Frontal cortex (tissue), 4 donors: ENCODE measurements around the gene TAS2R16. TPM values are rescaled to one million over a fixed set of nuclear protein-coding genes. Genes with fewer than 3 reads are reported as not detected.

ENCODE experiments used
- DNase-seq, 2 donors: peaks; one replicate each; pipeline ENCODE4 v3.0.0; 2012; ENCODE audit warnings: low spot score in 2 of 2
- FAIRE-seq: peaks from 2 replicates; lab custom pipeline; 2012; peaks lifted over from hg19 to GRCh38; lab: Jason Lieb, UNC
- total RNA-seq: library from RNA; depleted of rRNA; stranded (reverse); fragments of >200 nt; gene quantifications from one replicate; pipeline ENCODE4 v1.2.3, GENCODE V29; 2014
- donor health status: control.
- donor health status: control.
- donor health status: control.

TAS2R16 gene
- total RNA-seq = not detected

DNA sequence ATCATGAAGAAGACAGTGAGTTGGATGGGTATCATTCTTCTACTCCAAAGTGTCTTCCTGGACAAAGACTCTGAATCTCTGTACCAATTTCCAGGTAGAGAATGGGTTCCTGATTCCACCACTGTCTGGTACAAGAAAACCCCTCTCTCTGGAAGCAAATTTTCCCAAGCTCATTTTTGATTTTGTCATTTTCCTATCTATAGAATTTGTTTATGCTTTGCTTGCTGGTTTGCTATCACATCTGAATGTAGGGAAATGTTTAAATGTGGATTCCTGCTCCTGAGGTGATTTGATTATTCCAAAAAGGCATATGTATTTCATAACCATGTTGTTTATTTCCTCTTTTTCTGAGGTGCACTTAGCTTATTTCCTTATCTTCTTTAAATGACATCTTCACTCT is at the start of gene TAS2R16:
TAS2R16 (minus strand) TSS at position 101 of the 400 bp plus-strand sequence; CDS start at position 35, 66 bp downstream.
- FAIRE-seq = no peak
- no peak for DNase-seq

DNA sequence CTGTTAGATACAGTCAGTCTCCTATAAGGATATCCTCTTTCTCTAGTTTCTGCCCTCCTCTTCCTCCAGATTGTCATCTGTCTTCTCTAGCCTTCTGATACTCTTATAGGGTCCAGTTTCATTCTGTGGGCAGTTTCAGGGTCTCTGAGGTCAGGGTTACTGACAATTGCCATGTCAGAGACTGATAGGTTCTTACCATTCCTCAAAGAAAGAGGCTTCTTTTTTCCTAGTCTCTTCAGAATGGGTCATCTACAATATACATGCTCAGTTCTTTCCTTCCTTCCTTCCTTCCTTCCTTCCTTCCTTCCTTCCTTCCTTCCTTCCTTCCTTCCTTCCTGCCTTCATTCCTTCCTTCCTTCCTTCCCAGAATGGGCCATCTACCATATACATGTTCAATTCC is 48.1 kb upstream of the TAS2R16 start:
- DNase-seq (no peak), FAIRE-seq (no peak)

- DNase-seq (no peak), FAIRE-seq (no peak)
Observed at GRCh38 chr7:123041101-123041500, 45.6 kb upstream of the TAS2R16 start.

GRCh38 chr7:123039269-123039668 is 43.8 kb upstream of the TAS2R16 start:
- DNase-seq (no peak), FAIRE-seq (no peak)

- no peak for FAIRE-seq
Observed at GRCh38 chr7:123034106-123034505, 38.6 kb upstream of the TAS2R16 start.

GRCh38 chr7:123030631-123031030 is 35.1 kb upstream of the TAS2R16 start:
- DNase-seq (no peak), FAIRE-seq (no peak)

More at GRCh38 chr7:123034106-123034505, 38.6 kb upstream of the TAS2R16 start:
- no peak for DNase-seq

- DNase-seq = no peak
Observed at GRCh38 chr7:123028339-123028738, 32.8 kb upstream of the TAS2R16 start.

GRCh38 chr7:123026251-123026650 is 30.8 kb upstream of the TAS2R16 start:
- no peak for DNase-seq
- no peak for FAIRE-seq

More at GRCh38 chr7:123028339-123028738, 32.8 kb upstream of the TAS2R16 start:
- FAIRE-seq = no peak

- FAIRE-seq = no peak
- no peak for DNase-seq
Observed at GRCh38 chr7:123024989-123025758, 29.7 kb upstream of the TAS2R16 start.

GRCh38 chr7:123023126-123023525 is 27.6 kb upstream of the TAS2R16 start:
- DNase-seq (no peak), FAIRE-seq (no peak)

GRCh38 chr7:123022576-123022975 is 27.1 kb upstream of the TAS2R16 start:
- FAIRE-seq (no peak), DNase-seq (no peak)

GRCh38 chr7:123012435-123012834 is 16.9 kb upstream of the TAS2R16 start:
- FAIRE-seq = no peak
- DNase-seq = no peak

DNA sequence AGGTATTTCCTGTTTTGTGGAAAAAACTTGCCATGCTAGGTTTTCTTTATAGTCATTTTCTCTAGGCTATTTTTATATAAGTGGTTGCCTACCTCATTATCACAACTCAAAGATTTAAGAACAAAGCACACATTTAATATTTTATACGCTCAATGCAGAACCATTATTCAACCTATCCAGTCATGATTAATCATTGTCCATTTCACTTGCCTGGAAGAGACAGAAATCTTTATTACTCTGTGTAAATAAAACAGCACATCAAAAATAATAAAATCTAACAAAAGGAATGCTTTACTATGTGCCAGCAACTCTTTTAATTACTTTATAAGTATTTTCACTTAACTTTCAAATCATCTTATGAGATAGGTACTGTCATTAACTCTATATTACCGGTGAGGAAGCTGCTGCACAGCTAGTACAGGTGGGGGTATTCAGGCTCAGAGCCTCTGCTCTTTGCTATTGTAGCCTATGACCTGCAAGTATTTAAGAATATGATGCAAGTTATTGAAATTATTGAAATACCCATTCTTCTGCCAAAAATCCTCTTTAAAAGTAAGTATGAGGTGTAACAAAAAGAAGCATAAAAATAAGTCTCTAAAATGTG is 16.4 kb upstream of the TAS2R16 start:
- no peak for FAIRE-seq

DNA sequence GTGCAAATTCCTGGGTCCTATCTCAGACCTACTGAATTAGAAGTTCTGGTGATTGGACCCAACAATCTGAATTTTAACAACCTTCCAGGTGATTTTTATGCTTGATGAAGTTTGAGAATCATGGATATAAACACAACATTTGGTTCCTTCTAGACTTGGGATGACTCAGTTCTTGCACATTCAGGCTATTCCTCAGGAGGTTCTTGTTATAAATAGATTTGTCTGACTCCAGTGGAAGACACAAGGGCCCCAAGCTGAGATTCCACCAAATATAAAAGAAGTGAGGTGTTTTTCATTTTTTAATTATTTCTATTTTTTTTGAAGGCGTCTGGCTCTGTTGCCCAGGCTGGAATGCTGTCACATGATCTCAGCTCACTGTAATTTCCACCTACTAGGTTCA is 9.4 kb upstream of the TAS2R16 start:
- DNase-seq (no peak), FAIRE-seq (no peak)

More for the DNA sequence above, 16.4 kb upstream of the TAS2R16 start:
- no peak for DNase-seq

GRCh38 chr7:123003539-123004126 is 8.1 kb upstream of the TAS2R16 start:
- DNase-seq = no peak
- no peak for FAIRE-seq

DNA sequence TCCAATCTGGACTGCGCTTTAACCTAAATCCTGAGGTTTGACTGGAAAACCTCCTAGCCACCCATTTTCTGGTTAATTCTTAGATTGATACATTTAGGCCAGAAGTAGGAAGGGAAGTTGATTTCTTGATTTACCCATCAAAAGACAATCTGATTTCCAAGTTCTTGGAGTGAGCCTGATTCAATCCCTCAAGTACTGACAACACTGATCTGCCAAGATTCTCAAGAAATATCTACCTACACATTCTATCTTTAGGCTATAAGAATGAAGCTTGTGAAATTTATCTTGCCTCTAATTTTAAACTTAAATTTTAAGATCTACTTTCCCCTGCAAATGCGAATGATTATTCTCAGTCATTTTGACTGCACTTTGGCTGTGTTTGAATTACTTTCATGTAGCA is 5.9 kb downstream of the TAS2R16 start:
- FAIRE-seq (no peak), DNase-seq (no peak)

DNA sequence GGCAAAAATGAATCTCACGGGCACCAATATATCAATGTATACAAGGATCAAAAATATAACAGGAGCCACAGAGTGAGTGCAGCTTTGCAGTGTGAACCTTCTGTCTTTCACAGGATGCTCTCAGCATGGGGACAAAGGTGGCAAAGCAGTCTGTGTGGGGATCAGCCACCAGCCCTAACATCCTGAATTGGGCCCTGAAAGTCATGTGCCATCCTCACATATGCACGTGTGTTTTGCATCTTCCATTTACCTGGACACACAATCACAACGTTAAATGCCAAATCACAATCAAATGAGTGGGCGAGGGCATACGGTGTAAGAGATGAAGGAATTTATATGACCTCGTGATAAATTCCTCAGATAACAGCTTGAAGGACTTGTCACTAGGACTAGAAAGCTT is 6.5 kb downstream of the TAS2R16 start:
- DNase-seq (no peak), FAIRE-seq (no peak)

DNA sequence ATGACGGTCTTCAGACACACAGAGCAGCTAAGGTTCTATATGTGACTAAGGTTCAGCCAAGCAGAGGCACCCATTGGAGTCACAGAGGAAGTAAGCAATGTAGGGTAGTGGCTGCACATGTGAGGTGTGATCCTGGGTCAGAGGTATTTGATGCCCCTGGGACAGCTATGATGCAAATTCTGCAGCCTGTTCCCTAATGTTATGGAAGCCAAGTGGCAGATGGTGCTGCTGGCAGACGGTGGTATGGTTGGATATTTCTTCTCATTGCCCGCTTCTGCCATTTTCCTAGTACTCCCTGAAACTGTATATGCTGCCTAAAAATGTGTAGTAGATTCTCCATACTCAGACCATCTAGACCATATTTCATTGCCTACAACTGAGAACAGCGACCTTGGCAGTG is 7.2 kb downstream of the TAS2R16 start:
- FAIRE-seq = no peak
- DNase-seq = no peak

DNA sequence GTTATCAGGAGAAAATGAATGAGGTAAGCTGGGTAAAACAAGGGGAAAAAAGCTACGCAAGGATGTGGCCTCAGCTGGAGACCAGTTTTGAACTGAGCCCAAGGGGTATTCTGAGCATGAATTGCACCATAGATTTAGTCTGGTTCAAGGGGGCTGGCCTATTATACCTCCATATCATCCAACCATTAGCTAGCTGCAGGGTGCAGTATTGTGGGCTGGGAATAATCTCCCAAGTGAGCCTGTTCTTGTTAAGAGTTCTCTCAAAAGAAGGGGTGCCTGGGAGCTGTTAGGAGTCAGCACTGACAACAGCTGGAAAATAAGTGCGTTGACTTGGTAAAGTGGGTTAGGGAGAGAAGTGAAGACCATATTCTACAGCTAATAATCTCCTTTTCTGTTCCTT is 8.0 kb downstream of the TAS2R16 start:
- no peak for FAIRE-seq
- no peak for DNase-seq

- FAIRE-seq (no peak), DNase-seq (no peak)
Observed at GRCh38 chr7:122984021-122984420, 11.5 kb downstream of the TAS2R16 start.

- no peak for DNase-seq
- no peak for FAIRE-seq
Observed at GRCh38 chr7:122983261-122983660, 12.2 kb downstream of the TAS2R16 start.
